HCT116 (cell line): ENCODE results near the gene RBPMS2. TPM values are rescaled to one million over a fixed set of nuclear protein-coding genes. Genes with fewer than 3 reads are reported as not detected.

Experiments
- ATAC-seq: fragments of 200-7000 bp; cut with Tn5 transposase; 2 replicates; pipeline ENCODE4 v1.9.1; 2020; ENCODE audit warnings: mild to moderate bottlenecking, moderate library complexity
- BruUV-seq: library from RNA; stranded (reverse); fragments of 400-500 nt; replicated peaks from 2 replicates; lab custom pipeline; 2021; lab: Mats Ljungman, UMichigan
- CTCF ChIA-PET: fragments of 300-600 bp; sonication (Branson Sonifier 250); formaldehyde crosslinking; loops from one replicate; lab custom pipeline; 2021; ENCODE audit warnings: antibody characterized with exemption; lab: Charles Lee
- POLR2A ChIA-PET: fragments of 300-600, 350-600 bp; sonication (Branson Sonifier 250); formaldehyde crosslinking; loops from one replicate; lab custom pipeline; 2021; ENCODE audit warnings: antibody characterized with exemption; lab: Charles Lee
- RAD21 ChIA-PET, 2 experiments: fragments of 300-600 bp; sonication (Branson Sonifier 250); formaldehyde crosslinking; loops; one replicate each; lab custom pipeline; 2023; ENCODE audit warnings: low total read pairs in 2 of 2; ENCODE audit not compliant: uncharacterized antibody in 2 of 2, unreplicated experiment in 2 of 2, low non-redundant PET in 1 of 2; lab: Charles Lee
- DNase-seq: peaks from one replicate; pipeline ENCODE4 v3.0.0-alpha.2; 2010; ENCODE audit warnings: low read depth, low spot score
- H2AFZ ChIP-seq: fragments of 200-600 bp; shearing (Covaris generic), sonication (generic); 2 replicates; pipeline ENCODE4 v1.6.1; 2017; ENCODE audit warnings: low read depth, mixed run types, mixed read lengths, antibody characterized with exemption, low read length; ENCODE audit not compliant: poor library complexity, severe bottlenecking
- H3K27ac ChIP-seq: 2 replicates; pipeline ENCODE4 v1.5.1; 2012; ENCODE audit warnings: low read depth, low read length
- H3K27me3 ChIP-seq: fragments of 200-600 bp; sonication (generic); 2 replicates; pipeline ENCODE4 v1.6.1; 2016; ENCODE audit warnings: mixed run types, low read length, mixed read lengths; ENCODE audit not compliant: insufficient read depth
- H3K36me3 ChIP-seq, 2 experiments: fragments of 200-500 bp in 1 of 2; fragments of 200-600 bp in 1 of 2; sonication (Bioruptor generic) in 1 of 2; sonication (generic) in 1 of 2; 2 replicates each; pipeline versions ENCODE4 v1.5.1 to v1.6.1; 2014 to 2016; ENCODE audit warnings: low read length in 2 of 2, inconsistent platforms in 1 of 2, mixed read lengths in 1 of 2, mixed run types in 1 of 2; ENCODE audit not compliant: insufficient read depth in 2 of 2, control insufficient read depth in 1 of 2
- H3K4me1 ChIP-seq, 2 experiments: fragments of 200-600 bp in 1 of 2; sonication (generic) in 1 of 2; 2 replicates each; pipeline versions ENCODE4 v1.5.1 to v1.6.1; 2012 to 2017; ENCODE audit warnings: low read length in 2 of 2, inconsistent platforms in 1 of 2, mild to moderate bottlenecking in 1 of 2, mixed read lengths in 1 of 2, mixed run types in 1 of 2, moderate library complexity in 1 of 2; ENCODE audit not compliant: insufficient read depth in 2 of 2, control insufficient read depth in 1 of 2
- H3K4me2 ChIP-seq: fragments of 200-600 bp; sonication (generic); 2 replicates; pipeline ENCODE4 v1.6.1; 2017; ENCODE audit warnings: mixed run types, low read length, mixed read lengths
- H3K4me3 ChIP-seq, 2 experiments: fragments of 200-600 bp in 1 of 2; sonication (generic) in 1 of 2; replicated peaks in 1 of 2; 2 replicates each; pipeline ENCODE4 v1.5.1; 2011 to 2016; ENCODE audit warnings: low read length in 2 of 2, control low read depth in 1 of 2, low read depth in 1 of 2, mild to moderate bottlenecking in 1 of 2, mixed read lengths in 1 of 2, mixed run types in 1 of 2
- H3K79me2 ChIP-seq: fragments of 200-600 bp; sonication (generic); 2 replicates; pipeline ENCODE4 v1.6.1; 2017; ENCODE audit warnings: mild to moderate bottlenecking, mixed run types, low read length, moderate library complexity, mixed read lengths; ENCODE audit not compliant: insufficient read depth
- H3K9ac ChIP-seq: fragments of 200-600 bp; sonication (generic); 2 replicates; pipeline ENCODE4 v1.6.1; 2016; ENCODE audit warnings: low read length, mixed read lengths
- H3K9me2 ChIP-seq: fragments of 200-600 bp; sonication (generic), shearing (Covaris generic); 2 replicates; pipeline ENCODE4 v1.6.1; 2017; ENCODE audit warnings: mixed run types, mild to moderate bottlenecking, moderate library complexity; ENCODE audit not compliant: insufficient read depth
- H3K9me3 ChIP-seq, 2 experiments: fragments of 200-500 bp in 1 of 2; fragments of 200-600 bp in 1 of 2; sonication (Bioruptor generic) in 1 of 2; sonication (generic) in 1 of 2; 2 replicates each; pipeline ENCODE4 v1.6.1; 2014 to 2017; ENCODE audit warnings: low read length in 2 of 2, mixed read lengths in 2 of 2, inconsistent platforms in 1 of 2, low read depth in 1 of 2, mild to moderate bottlenecking in 1 of 2, mixed run types in 1 of 2, moderate library complexity in 1 of 2; ENCODE audit not compliant: control insufficient read depth in 1 of 2, insufficient read depth in 1 of 2
- H4K20me1 ChIP-seq: fragments of 200-600 bp; sonication (generic), shearing (Covaris generic); 2 replicates; pipeline ENCODE4 v1.6.1; 2017; ENCODE audit warnings: mixed run types, mild to moderate bottlenecking, moderate library complexity; ENCODE audit not compliant: insufficient read depth
- ATF3 ChIP-seq: IDR thresholded peaks from 2 replicates; pipeline ENCODE4 v1.6.1; 2012
- CBX3 ChIP-seq: IDR thresholded peaks from 2 replicates; pipeline ENCODE4 v1.6.1; 2012; ENCODE audit warnings: low read depth
- EZH2 ChIP-seq: fragments of 200-600 bp; sonication (generic); IDR thresholded peaks from 2 replicates; pipeline ENCODE4 v1.6.1; 2017; ENCODE audit warnings: antibody characterized with exemption, mixed run types
- FOSL1 ChIP-seq: IDR thresholded peaks from 2 replicates; pipeline ENCODE4 v1.6.1; 2012; ENCODE audit warnings: low read depth
- JUND ChIP-seq: IDR thresholded peaks from 2 replicates; pipeline ENCODE4 v1.6.1; 2012
- POLR2A ChIP-seq: IDR thresholded peaks from 2 replicates; pipeline ENCODE4 v1.7.0; 2011; ENCODE audit warnings: borderline replicate concordance; ENCODE audit not compliant: insufficient read depth, insufficient read length; ENCODE audit errors: extremely low read depth
- POLR2AphosphoS5 ChIP-seq: IDR thresholded peaks from 2 replicates; pipeline ENCODE4 v1.6.1; 2011; ENCODE audit warnings: mild to moderate bottlenecking, low read depth, low read length, moderate library complexity
- RAD21 ChIP-seq: IDR thresholded peaks from 2 replicates; pipeline ENCODE4 v1.6.1; 2012; ENCODE audit warnings: low read depth, mild to moderate bottlenecking
- SIN3A ChIP-seq: IDR thresholded peaks from 2 replicates; pipeline ENCODE4 v1.6.1; 2012; ENCODE audit warnings: low read depth
- SRF ChIP-seq: IDR thresholded peaks from 2 replicates; pipeline ENCODE4 v1.6.1; 2012; ENCODE audit warnings: low read depth
- TCF7L2 ChIP-seq: IDR thresholded peaks from 2 replicates; pipeline ENCODE4 v1.7.0; 2011; ENCODE audit warnings: borderline replicate concordance, inconsistent platforms; ENCODE audit not compliant: insufficient read depth, insufficient read length; ENCODE audit errors: extremely low read depth
- ZFX ChIP-seq: fragments of 450-650 bp; IDR thresholded peaks from 2 replicates; pipeline ENCODE4 v1.6.1; 2017
- ZNF274 ChIP-seq: fragments of 200-500 bp; sonication (Bioruptor generic); IDR thresholded peaks from 2 replicates; pipeline ENCODE4 v1.6.1; 2014; ENCODE audit warnings: mild to moderate bottlenecking, low read depth, low read length, inconsistent platforms
- intact Hi-C: fragments of 100-400 bp; cut with micrococcal nuclease; formaldehyde crosslinking; loops from 2 replicates; pipeline ENCODE4 v1.10.0; 2022
- total RNA-seq: library from RNA; stranded (reverse); gene quantifications from one replicate; pipeline ENCODE4 v1.2.1, GENCODE V29; 2021; ENCODE audit not compliant: unreplicated experiment
- TF ChIP-seq, protein P1 (sequence below): IDR thresholded peaks from 2 replicates; pipeline ENCODE4 v1.6.1; 2012; ENCODE audit warnings: low read depth
- TF ChIP-seq, protein P2 (sequence below): IDR thresholded peaks from 2 replicates; pipeline ENCODE4 v1.6.1; 2012

The RBPMS2 gene
- total RNA-seq, 1 experiment from 2014 or later = 11.6 TPM

- no peaks in the 10 kb centered on the region for H3K9me3 ChIP-seq
- no peaks in the 10 kb centered on the region for H3K9me2 ChIP-seq
- H3K4me2 ChIP-seq = no peak overlapping the region
- no TSS peak for BruUV-seq
- TF ChIP-seq ATF3 (no peak), JUND (no peak), SRF (no peak), SIN3A (no peak), FOSL1 (no peak), POLR2A (no peak), EZH2 (no peak), POLR2AphosphoS5 (no peak), ZFX (no peak), CBX3 (no peak), RAD21 (no peak), TCF7L2 (no peak), ZNF274 (no peak)
- TF ChIP-seq, protein P1, sequence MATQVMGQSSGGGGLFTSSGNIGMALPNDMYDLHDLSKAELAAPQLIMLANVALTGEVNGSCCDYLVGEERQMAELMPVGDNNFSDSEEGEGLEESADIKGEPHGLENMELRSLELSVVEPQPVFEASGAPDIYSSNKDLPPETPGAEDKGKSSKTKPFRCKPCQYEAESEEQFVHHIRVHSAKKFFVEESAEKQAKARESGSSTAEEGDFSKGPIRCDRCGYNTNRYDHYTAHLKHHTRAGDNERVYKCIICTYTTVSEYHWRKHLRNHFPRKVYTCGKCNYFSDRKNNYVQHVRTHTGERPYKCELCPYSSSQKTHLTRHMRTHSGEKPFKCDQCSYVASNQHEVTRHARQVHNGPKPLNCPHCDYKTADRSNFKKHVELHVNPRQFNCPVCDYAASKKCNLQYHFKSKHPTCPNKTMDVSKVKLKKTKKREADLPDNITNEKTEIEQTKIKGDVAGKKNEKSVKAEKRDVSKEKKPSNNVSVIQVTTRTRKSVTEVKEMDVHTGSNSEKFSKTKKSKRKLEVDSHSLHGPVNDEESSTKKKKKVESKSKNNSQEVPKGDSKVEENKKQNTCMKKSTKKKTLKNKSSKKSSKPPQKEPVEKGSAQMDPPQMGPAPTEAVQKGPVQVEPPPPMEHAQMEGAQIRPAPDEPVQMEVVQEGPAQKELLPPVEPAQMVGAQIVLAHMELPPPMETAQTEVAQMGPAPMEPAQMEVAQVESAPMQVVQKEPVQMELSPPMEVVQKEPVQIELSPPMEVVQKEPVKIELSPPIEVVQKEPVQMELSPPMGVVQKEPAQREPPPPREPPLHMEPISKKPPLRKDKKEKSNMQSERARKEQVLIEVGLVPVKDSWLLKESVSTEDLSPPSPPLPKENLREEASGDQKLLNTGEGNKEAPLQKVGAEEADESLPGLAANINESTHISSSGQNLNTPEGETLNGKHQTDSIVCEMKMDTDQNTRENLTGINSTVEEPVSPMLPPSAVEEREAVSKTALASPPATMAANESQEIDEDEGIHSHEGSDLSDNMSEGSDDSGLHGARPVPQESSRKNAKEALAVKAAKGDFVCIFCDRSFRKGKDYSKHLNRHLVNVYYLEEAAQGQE = no peak
- TF ChIP-seq, protein P2, sequence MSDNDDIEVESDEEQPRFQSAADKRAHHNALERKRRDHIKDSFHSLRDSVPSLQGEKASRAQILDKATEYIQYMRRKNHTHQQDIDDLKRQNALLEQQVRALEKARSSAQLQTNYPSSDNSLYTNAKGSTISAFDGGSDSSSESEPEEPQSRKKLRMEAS = no peak
- no peaks in the 10 kb centered on the region for H3K79me2 ChIP-seq
- ATAC-seq = no peak
- H3K27ac ChIP-seq = no peak overlapping the region
- ChIA-PET RAD21 (no interaction called here), POLR2A (no interaction called here), CTCF (no interaction called here)
- intact Hi-C loops = no loop called here
- no peak for DNase-seq
- peaks cover 5 to 10% of the 10 kb centered on the region in 2 experiments; a peak in 3 of 4 replicates for H3K4me1 ChIP-seq
- no peak overlapping the region for H3K9ac ChIP-seq
- H3K27me3 ChIP-seq = no peaks in the 10 kb centered on the region
- H3K36me3 ChIP-seq = no peaks in the 10 kb centered on the region
- H3K4me3 ChIP-seq = no peak overlapping the region
- no peak overlapping the region for H2AFZ ChIP-seq
- H4K20me1 ChIP-seq = no peaks in the 10 kb centered on the region
Measured at GRCh38 chr15:64763021-64763420, 12.4 kb downstream of the RBPMS2 start.
